ENCODE data around the gene MAEL. TPM values are rescaled to one million over a fixed set of nuclear protein-coding genes. Genes with fewer than 3 reads are reported as not detected.
"Not testable (repeated sequence)": the region's sequence is repeated elsewhere in the genome, so short reads cannot be mapped to it uniquely, and the experiment has no call there.

MAEL gene
- total and polyA plus RNA-seq, 2 experiments from 2014 or later = 0.45 TPM; not detected in 1

GRCh38 chr1:167013108-167013929 is 24.2 kb downstream of the MAEL start:
- H2AFZ ChIP-seq = no peak overlapping the region
- no peak for DNase-seq (ENCODE audit: low spot score)
- H3K27ac ChIP-seq = no peak overlapping the region
- H4K20me1 ChIP-seq (ENCODE audit: insufficient read depth, poor library complexity, severe bottlenecking) = no peaks in the 10 kb centered on the region
- no peak overlapping the region for H3K4me2 ChIP-seq
- no peaks in the 10 kb centered on the region for H3K9me3 ChIP-seq (ENCODE audit: low read depth)
- H3K36me3 ChIP-seq (replicated peaks; ENCODE audit: insufficient read depth, low read depth) = no peaks in the 10 kb centered on the region
- WGBS (ENCODE audit: low lambda C conversion rate, missing lambda C conversion rate) = 75% methylated on average over 8 of the region's 8 CpGs
- no peaks in the 10 kb centered on the region for H3K79me2 ChIP-seq
- no peaks in the 10 kb centered on the region for H3K4me1 ChIP-seq (ENCODE audit: insufficient read depth)
- H3K4me3 ChIP-seq = no peak overlapping the region
- TF ChIP-seq EZH2 (IDR thresholded peaks at IDR 0.05; ENCODE audit: borderline replicate concordance) = no peak
- H3K9me2 ChIP-seq (replicated peaks; ENCODE audit: insufficient read depth) = no peaks in the 10 kb centered on the region
- H3K27me3 ChIP-seq = no peaks in the 10 kb centered on the region

GRCh38 chr1:167016100-167016750 is 27.1 kb downstream of the MAEL start:
- TF ChIP-seq EZH2 (IDR thresholded peaks at IDR 0.05; ENCODE audit: borderline replicate concordance) (no peak), EZH2phosphoT487 (IDR thresholded peaks at IDR 0.05; ENCODE audit: low read depth, severe bottlenecking, unreplicated experiment) (no peak), CTCF (IDR thresholded peaks at IDR 0.05; ENCODE audit: poor library complexity) (no peak)
- no peak overlapping the region for H3K4me2 ChIP-seq
- H3K9me3 ChIP-seq (ENCODE audit: low read depth) = no peaks in the 10 kb centered on the region
- H3K36me3 ChIP-seq (replicated peaks; ENCODE audit: insufficient read depth, low read depth) = no peaks in the 10 kb centered on the region
- no peak overlapping the region for H2AFZ ChIP-seq
- H3K27ac ChIP-seq = no peak overlapping the region
- no peak overlapping the region for H3K4me3 ChIP-seq
- 89% methylated on average over 6 of the region's 6 CpGs for WGBS (ENCODE audit: low lambda C conversion rate, missing lambda C conversion rate)
- H3K79me2 ChIP-seq = no peaks in the 10 kb centered on the region
- DNase-seq (ENCODE audit: low spot score) = no peak
- no peaks in the 10 kb centered on the region for H3K9me2 ChIP-seq (replicated peaks; ENCODE audit: insufficient read depth)
- no peaks in the 10 kb centered on the region for H3K27me3 ChIP-seq
- H4K20me1 ChIP-seq (ENCODE audit: insufficient read depth, poor library complexity, severe bottlenecking) = no peaks in the 10 kb centered on the region
- no peaks in the 10 kb centered on the region for H3K4me1 ChIP-seq (ENCODE audit: insufficient read depth)

GRCh38 chr1:167022384-167022783 is 33.3 kb downstream of the MAEL start:
- Histone ChIP-seq H3K9me3 (ENCODE audit: low read depth) (no peaks in the 10 kb centered on the region), H3K4me1 (ENCODE audit: insufficient read depth) (no peaks in the 10 kb centered on the region), H3K4me2 (no peak overlapping the region), H3K9me2 (replicated peaks; ENCODE audit: insufficient read depth) (no peaks in the 10 kb centered on the region), H3K36me3 (replicated peaks; ENCODE audit: insufficient read depth, low read depth) (no peaks in the 10 kb centered on the region), H3K79me2 (no peaks in the 10 kb centered on the region), H3K27me3 (no peaks in the 10 kb centered on the region), H2AFZ (no peak overlapping the region), H4K20me1 (ENCODE audit: insufficient read depth, poor library complexity, severe bottlenecking) (no peaks in the 10 kb centered on the region), H3K4me3 (no peak overlapping the region), H3K27ac (no peak overlapping the region)
- no peak for DNase-seq (ENCODE audit: low spot score)
- no peak for TF ChIP-seq EZH2phosphoT487 (IDR thresholded peaks at IDR 0.05; ENCODE audit: low read depth, severe bottlenecking, unreplicated experiment)
- TF ChIP-seq EZH2 (IDR thresholded peaks at IDR 0.05; ENCODE audit: borderline replicate concordance) = no peak
- TF ChIP-seq CTCF (IDR thresholded peaks at IDR 0.05; ENCODE audit: poor library complexity) = no peak
- 94% methylated on average over 1 of the region's 1 CpG for WGBS (ENCODE audit: low lambda C conversion rate, missing lambda C conversion rate)

GRCh38 chr1:167029553-167029952 is 40.5 kb downstream of the MAEL start:
- H3K9me3 ChIP-seq (ENCODE audit: low read depth); H2AFZ ChIP-seq; H4K20me1 ChIP-seq (ENCODE audit: insufficient read depth, poor library complexity, severe bottlenecking); H3K36me3 ChIP-seq (replicated peaks; ENCODE audit: insufficient read depth, low read depth); DNase-seq (ENCODE audit: low spot score); H3K4me3 ChIP-seq; H3K27me3 ChIP-seq; H3K4me1 ChIP-seq (ENCODE audit: insufficient read depth); H3K79me2 ChIP-seq; H3K9me2 ChIP-seq (replicated peaks; ENCODE audit: insufficient read depth); H3K4me2 ChIP-seq; H3K27ac ChIP-seq: not testable (repeated sequence)
- WGBS (ENCODE audit: low lambda C conversion rate, missing lambda C conversion rate) = 96% methylated on average over 11 of the region's 27 CpGs
